Measurements from ENCODE around the gene ERFL.

GRCh38 chr19:41868120-41868988 lies 59.9 kb downstream of the ERFL start:
- TF ChIP-seq TAF1 (IDR thresholded peaks at IDR 0.05; ENCODE audit: low read depth), result no peak
- TF ChIP-seq REST (IDR thresholded peaks at IDR 0.05; ENCODE audit: low read depth), result no peak
- no peak for TF ChIP-seq FOXM1 (IDR thresholded peaks at IDR 0.05; ENCODE audit: borderline replicate concordance, low read depth)
- TF ChIP-seq YY1 (IDR thresholded peaks at IDR 0.05; ENCODE audit: low read depth), result no peak
- no peak for TF ChIP-seq CEBPB (IDR thresholded peaks at IDR 0.05)
- TF ChIP-seq EP300 (IDR thresholded peaks at IDR 0.05; ENCODE audit: borderline replicate concordance), result no peak
- no peak for TF ChIP-seq MAX (IDR thresholded peaks at IDR 0.05)
- TF ChIP-seq CREB1 (IDR thresholded peaks at IDR 0.05; ENCODE audit: low read depth), result no peak
- TF ChIP-seq TEAD4 (IDR thresholded peaks at IDR 0.05), result no peak

Data from Ishikawa (cell line).